Testis (tissue), 2 donors: ENCODE measurements around the gene RNF217.
A peak's percentile ranks its signal among the peaks of the same experiment; 100 is the strongest.

ENCODE experiments used
- POLR2A ChIP-seq: fragments of 450-650 bp; IDR thresholded peaks from one replicate; pipeline ENCODE4 v1.6.1; 2017; ENCODE audit warnings: antibody characterized with exemption, mild to moderate bottlenecking, moderate library complexity
- TF ChIP-seq, protein P1 (sequence below), 3 experiments: fragments of 450-650 bp in 2 of 3; fragments of 200-600 bp in 1 of 3; sonication (generic) in 1 of 3; IDR thresholded peaks; one replicate each; pipeline ENCODE4 v1.5.1; 2016 to 2019; ENCODE audit warnings: antibody characterized with exemption in 3 of 3, mild to moderate bottlenecking in 2 of 3, moderate library complexity in 1 of 3

DNA sequence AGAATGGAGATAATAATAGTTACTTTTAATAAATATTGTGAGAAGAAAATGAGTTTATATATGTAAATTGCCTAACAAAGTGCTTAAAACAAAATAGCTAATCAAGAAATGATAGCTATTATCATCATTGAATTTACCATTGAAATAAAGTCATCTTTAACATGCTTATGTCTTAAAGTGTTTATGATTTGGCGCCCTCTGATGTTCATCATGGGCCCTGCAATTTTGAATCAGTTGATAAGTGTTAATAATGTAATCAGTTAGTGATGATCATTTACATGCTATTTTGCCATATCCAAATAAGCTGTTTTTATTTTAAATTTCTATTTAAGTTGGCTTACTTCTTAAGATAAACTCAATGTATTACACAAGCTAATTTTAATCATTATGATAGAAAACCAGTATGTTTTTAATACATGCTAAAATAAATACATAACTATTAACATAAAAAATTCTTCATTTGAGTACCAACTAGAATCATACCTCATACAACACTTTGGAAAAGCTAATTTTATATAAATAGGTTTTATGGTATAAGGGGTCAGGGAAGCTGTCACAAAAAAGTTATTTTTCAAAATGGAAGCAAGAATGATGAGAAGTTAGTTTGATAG lies 152.1 kb downstream of the RNF217 start:
- TF ChIP-seq, protein P1, sequence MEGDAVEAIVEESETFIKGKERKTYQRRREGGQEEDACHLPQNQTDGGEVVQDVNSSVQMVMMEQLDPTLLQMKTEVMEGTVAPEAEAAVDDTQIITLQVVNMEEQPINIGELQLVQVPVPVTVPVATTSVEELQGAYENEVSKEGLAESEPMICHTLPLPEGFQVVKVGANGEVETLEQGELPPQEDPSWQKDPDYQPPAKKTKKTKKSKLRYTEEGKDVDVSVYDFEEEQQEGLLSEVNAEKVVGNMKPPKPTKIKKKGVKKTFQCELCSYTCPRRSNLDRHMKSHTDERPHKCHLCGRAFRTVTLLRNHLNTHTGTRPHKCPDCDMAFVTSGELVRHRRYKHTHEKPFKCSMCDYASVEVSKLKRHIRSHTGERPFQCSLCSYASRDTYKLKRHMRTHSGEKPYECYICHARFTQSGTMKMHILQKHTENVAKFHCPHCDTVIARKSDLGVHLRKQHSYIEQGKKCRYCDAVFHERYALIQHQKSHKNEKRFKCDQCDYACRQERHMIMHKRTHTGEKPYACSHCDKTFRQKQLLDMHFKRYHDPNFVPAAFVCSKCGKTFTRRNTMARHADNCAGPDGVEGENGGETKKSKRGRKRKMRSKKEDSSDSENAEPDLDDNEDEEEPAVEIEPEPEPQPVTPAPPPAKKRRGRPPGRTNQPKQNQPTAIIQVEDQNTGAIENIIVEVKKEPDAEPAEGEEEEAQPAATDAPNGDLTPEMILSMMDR (IDR thresholded peaks at IDR 0.05): peak; percentile 66 to 76 (median 70)
- TF ChIP-seq POLR2A: no peak
